Common myeloid progenitor, CD34-positive (primary cell): Measurements from ENCODE around the gene DOP1A.

Experiments
- CTCF ChIA-PET: fragments of 350-600 bp; sonication (Branson Sonifier 250); formaldehyde crosslinking; loops from one replicate; lab custom pipeline; 2021; ENCODE audit warnings: antibody characterized with exemption; lab: Charles Lee
- POLR2A ChIA-PET: fragments of 350-600 bp; sonication (Branson Sonifier 250); formaldehyde crosslinking; loops from one replicate; lab custom pipeline; 2021; ENCODE audit warnings: antibody characterized with exemption; lab: Charles Lee
- DNase-seq, 3 donors: peaks; one replicate each; pipeline versions ENCODE4 v3.0.0 to v3.0.0-alpha.2; 2013
- H3K27ac ChIP-seq, 2 experiments: 1 replicate in 1 of 2; 2 replicates in 1 of 2; pipeline ENCODE4 v1.7.0; 2013; ENCODE audit warnings: inconsistent platforms in 2 of 2, low read length in 2 of 2, mild to moderate bottlenecking in 2 of 2, low read depth in 1 of 2, moderate library complexity in 1 of 2; ENCODE audit not compliant: severe bottlenecking in 2 of 2, insufficient read depth in 1 of 2, poor library complexity in 1 of 2
- H3K27me3 ChIP-seq, 5 experiments: replicated peaks in 2 of 5; 1 replicate in 3 of 5; 2 replicates in 2 of 5; pipeline versions ENCODE4 v1.6.1 to v1.7.0; 2013; ENCODE audit warnings: low read length in 4 of 5, mild to moderate bottlenecking in 2 of 5, moderate library complexity in 2 of 5, inconsistent platforms in 1 of 5; ENCODE audit not compliant: insufficient read depth in 5 of 5, control insufficient read depth in 4 of 5
- H3K36me3 ChIP-seq, 4 experiments: 1 replicate in 2 of 4; 2 replicates in 2 of 4; pipeline versions ENCODE4 v1.6.1 to v1.7.0; 2013; ENCODE audit warnings: low read length in 3 of 4, control low read depth in 1 of 4, mild to moderate bottlenecking in 1 of 4; ENCODE audit not compliant: control insufficient read depth in 4 of 4, insufficient read depth in 4 of 4
- H3K4me1 ChIP-seq, 4 experiments: 1 replicate in 3 of 4; 2 replicates in 1 of 4; pipeline versions ENCODE4 v1.6.1 to v1.7.1; 2013; ENCODE audit warnings: low read length in 3 of 4, mild to moderate bottlenecking in 3 of 4, control low read depth in 1 of 4, inconsistent platforms in 1 of 4, moderate library complexity in 1 of 4; ENCODE audit not compliant: control insufficient read depth in 4 of 4, insufficient read depth in 4 of 4; ENCODE audit errors: control extremely low read depth in 1 of 4
- H3K4me3 ChIP-seq, 7 experiments: 1 replicate in 4 of 7; 2 replicates in 3 of 7; pipeline versions ENCODE4 v1.5.1 to v1.7.0; 2013; ENCODE audit warnings: mild to moderate bottlenecking in 7 of 7, low read length in 6 of 7, moderate library complexity in 6 of 7, inconsistent platforms in 2 of 7, low read depth in 2 of 7, control low read depth in 1 of 7; ENCODE audit not compliant: insufficient read depth in 4 of 7, control insufficient read depth in 1 of 7; ENCODE audit errors: extremely low read depth in 1 of 7
- H3K9me3 ChIP-seq, 5 experiments: 1 replicate in 4 of 5; 2 replicates in 1 of 5; pipeline versions ENCODE4 v1.6.1 to v1.7.1; 2013; ENCODE audit warnings: low read length in 4 of 5, mild to moderate bottlenecking in 2 of 5, inconsistent platforms in 1 of 5, low read depth in 1 of 5, moderate library complexity in 1 of 5; ENCODE audit not compliant: control insufficient read depth in 4 of 5, insufficient read depth in 2 of 5; ENCODE audit errors: control extremely low read depth in 1 of 5
- WGBS: methylation state at CpG from one replicate; pipeline ENCODE4 v1.1.5; 2013; ENCODE audit not compliant: insufficient coverage; 5-methylcytosine and 5-hydroxymethylcytosine counted together

Gene DOP1A

DNA sequence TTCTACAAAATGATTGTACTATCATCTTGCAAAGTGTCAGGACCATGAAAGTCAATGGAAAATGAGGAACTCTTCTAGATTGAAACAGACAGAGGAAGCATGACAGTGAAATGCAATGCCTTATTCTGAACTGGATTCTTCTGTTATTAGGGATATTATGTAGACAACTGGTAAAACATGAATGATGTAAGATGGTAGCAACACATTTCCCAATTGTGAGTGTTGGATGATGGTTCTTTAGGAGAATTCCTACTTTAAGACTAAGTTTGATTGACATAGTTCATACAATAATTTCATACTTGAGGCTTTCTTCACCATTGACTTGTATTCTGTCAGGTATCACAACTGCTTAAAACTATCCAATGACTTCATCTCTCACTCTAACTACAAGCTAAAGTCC, 6.3 kb upstream of the DOP1A start:
- no peaks in the 10 kb centered on the region for H3K27me3 ChIP-seq
- H3K4me3 ChIP-seq = no peak overlapping the region
- H3K36me3 ChIP-seq = peaks cover 0 to 21% (median 3%) of the 10 kb centered on the region in 4 experiments
- no peak for DNase-seq
- H3K9me3 ChIP-seq = no peaks in the 10 kb centered on the region
- POLR2A ChIA-PET = no interaction called here
- no peak overlapping the region for H3K27ac ChIP-seq
- peaks cover 8 to 17% (median 13%) of the 10 kb centered on the region in 4 experiments for H3K4me1 ChIP-seq
- CTCF ChIA-PET = no interaction called here

DNA sequence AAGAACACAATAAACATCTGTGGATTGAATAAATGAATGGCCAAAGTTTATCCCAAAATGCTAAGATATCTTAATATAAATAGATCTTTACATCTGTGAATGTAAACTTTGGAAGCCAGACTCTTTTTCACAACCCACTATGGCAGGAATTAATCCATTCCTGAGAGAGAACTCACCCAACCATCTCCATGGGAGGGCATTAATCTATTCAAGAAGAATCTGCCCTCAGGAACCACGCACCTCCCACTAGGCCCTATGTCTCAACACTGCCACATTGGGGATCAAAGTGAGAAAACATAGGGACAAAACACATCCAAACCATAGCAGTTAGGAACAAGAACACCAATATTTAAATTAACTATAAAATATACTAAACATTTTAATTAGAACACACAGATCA, 5.2 kb upstream of the DOP1A start:
- WGBS = 100% methylated on average over 1 of the region's 1 CpG
- no peak for DNase-seq
- Histone ChIP-seq H3K36me3 (peaks cover 0 to 15% (median 1%) of the 10 kb centered on the region in 4 experiments), H3K4me1 (peaks cover 10 to 18% (median 13%) of the 10 kb centered on the region in 4 experiments), H3K9me3 (no peaks in the 10 kb centered on the region), H3K27ac (no peak overlapping the region), H3K27me3 (no peaks in the 10 kb centered on the region), H3K4me3 (no peak overlapping the region)
- CTCF ChIA-PET = interaction anchor here (6.8 kb wide), 1 partner anchor 7 kb away, joined by 73 read pairs; no protein-coding TSS in a partner anchor
- POLR2A ChIA-PET = no interaction called here

DNA sequence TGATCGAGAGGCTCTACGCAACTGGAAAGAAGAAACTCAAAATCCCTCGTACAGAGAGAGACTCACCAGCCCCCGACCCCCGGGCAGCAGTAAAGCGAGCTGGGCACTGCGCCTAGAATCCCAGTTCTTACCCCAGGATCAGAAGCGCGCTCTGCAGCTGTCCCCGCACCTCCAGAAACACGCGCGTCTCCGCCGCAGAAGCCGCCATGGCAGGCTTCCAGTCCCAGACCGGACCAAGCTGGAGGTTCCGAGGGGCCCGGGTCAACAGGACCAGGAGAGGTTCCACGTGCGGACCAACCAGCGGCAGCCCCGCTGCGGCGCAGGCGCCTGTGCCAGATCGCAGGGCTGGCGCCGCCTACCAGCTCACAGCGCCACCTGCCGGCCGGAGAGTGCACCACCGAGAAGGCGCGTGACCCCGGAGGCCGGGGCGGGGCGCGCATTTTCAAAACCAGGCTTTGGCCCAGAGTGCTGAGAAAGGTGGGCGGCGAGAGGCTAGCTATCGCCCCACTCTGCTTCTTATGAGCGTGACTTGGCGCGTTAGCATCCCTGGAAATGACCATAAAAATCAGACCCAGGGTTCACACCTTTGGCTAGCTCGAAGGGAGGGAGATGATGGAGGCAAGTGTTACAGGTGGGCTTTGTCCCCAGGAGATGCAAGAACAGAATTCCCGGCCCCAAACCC, 1.8 kb upstream of the DOP1A start, which contains the start of gene UBE3D:
TSS of gene UBE3D (minus strand) at position 331 of the 682 bp plus-strand sequence. CDS start at position 208, 123 bp downstream.
- no peaks in the 10 kb centered on the region for H3K9me3 ChIP-seq
- POLR2A ChIA-PET = no interaction called here
- no peaks in the 10 kb centered on the region for H3K27me3 ChIP-seq
- peaks cover 13 to 33% (median 28%) of the 10 kb centered on the region in 4 experiments for H3K4me1 ChIP-seq
- peak; percentile 82 to 88 (median 88) for DNase-seq
- H3K27ac ChIP-seq = peak within 1 kb of the TSS in 1 of 2 experiments; percentile 76
- CTCF ChIA-PET = interaction anchor here (0.6 to 7.4 kb wide), 39 partner anchors 9 to 912 kb away, joined by 3 to 86 read pairs (median 4); partner anchors contain the start of genes PGM3 and RWDD2A
- H3K36me3 ChIP-seq = peaks cover 0 to 2% (median 0%) of the 10 kb centered on the region in 4 experiments
- H3K4me3 ChIP-seq = peak within 1 kb of the TSS; percentile 73 to 97 (median 86)
- WGBS = 3% methylated on average over 39 of the region's 48 CpGs

DNA sequence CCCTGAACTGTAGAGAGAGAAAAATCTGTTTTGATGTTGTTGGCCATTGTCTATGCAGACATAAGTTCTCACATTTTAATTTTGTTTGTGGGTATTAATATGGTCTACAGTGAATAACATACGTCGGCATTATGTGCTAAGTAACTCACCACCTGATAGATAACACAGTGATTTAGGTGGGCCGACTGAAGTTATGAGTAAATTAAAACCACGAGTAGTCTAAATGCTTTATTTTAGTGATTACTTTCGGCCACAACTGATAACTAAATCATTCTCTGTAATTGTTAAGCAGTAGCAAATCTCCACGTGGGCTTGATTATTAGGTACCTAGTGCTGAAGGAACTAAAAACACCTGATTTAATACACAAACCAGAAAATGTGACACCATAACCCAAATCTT, 1.1 kb downstream of the DOP1A start:
- Histone ChIP-seq H3K9me3 (no peaks in the 10 kb centered on the region), H3K27me3 (no peaks in the 10 kb centered on the region), H3K27ac (peak overlapping the region; percentile 66 to 89), H3K36me3 (no peaks in the 10 kb centered on the region), H3K4me3 (peak overlapping the region in 6 of 7 experiments; percentile 76 to 94 (median 88)), H3K4me1 (peaks cover 13 to 39% (median 32%) of the 10 kb centered on the region in 4 experiments)
- no CpG with 5 or more reads among the region's 6 CpGs for WGBS
- ChIA-PET POLR2A (interaction anchor here (0.6 kb wide), 1 partner anchor 35 kb away, joined by 3 read pairs; no protein-coding TSS in a partner anchor), CTCF (interaction anchor here (1.6 to 7.4 kb wide), 7 partner anchors 10 to 446 kb away, joined by 3 to 86 read pairs (median 7); no protein-coding TSS in a partner anchor)
- DNase-seq = peak in 1 of 3 donors; percentile 16

DNA sequence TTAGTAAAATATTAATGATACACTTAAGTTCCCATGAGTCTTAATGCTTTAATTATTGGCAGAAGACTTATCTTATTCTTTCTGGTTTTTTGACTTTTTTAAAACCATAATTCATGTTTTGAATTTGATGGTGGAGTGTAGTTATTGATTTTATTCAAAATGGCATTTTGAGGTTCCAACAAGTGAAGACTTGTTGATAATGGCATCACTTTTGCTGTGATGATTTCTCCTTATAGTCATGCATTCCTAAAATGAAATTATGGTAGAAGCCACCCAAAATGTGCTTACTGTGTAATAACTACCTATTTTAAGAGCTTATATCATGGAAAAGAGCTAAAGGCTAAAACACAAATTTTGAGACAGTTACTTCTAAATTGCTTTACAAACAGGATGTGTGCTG, 2.2 kb downstream of the DOP1A start:
- Histone ChIP-seq H3K36me3 (no peaks in the 10 kb centered on the region), H3K4me1 (peaks cover 13 to 37% (median 28%) of the 10 kb centered on the region in 4 experiments), H3K27ac (no peak overlapping the region), H3K9me3 (no peaks in the 10 kb centered on the region), H3K4me3 (no peak overlapping the region), H3K27me3 (no peaks in the 10 kb centered on the region)
- ChIA-PET CTCF (interaction anchor here (0.6 to 7.4 kb wide), 3 partner anchors 13 to 152 kb away, joined by 3 to 86 read pairs (median 5); no protein-coding TSS in a partner anchor), POLR2A (no interaction called here)
- DNase-seq = no peak

DNA sequence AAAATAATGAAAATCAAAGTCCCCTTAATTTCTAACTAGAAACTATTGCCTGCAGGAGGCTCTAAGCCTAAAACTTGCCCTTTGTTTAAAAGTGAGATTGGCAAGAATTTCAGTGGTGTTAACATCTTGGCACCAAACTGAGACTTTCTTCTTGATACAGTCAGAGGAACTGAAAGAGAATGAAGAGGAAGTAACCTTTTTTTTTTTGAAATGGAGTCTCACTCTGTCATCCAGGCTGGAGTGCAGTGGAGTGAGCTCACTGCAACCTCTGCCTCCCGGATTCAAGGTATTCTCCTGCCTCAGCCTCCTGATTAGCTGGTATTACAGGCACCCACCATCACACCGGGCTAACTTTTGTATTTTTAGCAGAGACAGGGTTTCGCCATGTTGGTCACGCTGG, 3.6 kb downstream of the DOP1A start:
- Histone ChIP-seq H3K4me1 (peaks cover 6 to 28% (median 18%) of the 10 kb centered on the region in 4 experiments), H3K9me3 (no peaks in the 10 kb centered on the region), H3K27ac (no peak overlapping the region), H3K27me3 (no peaks in the 10 kb centered on the region), H3K4me3 (peak overlapping the region in 3 of 7 experiments; percentile 23 to 57 (median 25)), H3K36me3 (peaks cover 0 to 4% (median 0%) of the 10 kb centered on the region in 4 experiments)
- ChIA-PET CTCF (interaction anchor here (7.4 kb wide), 1 partner anchor 146 kb away, joined by 86 read pairs; no protein-coding TSS in a partner anchor), POLR2A (no interaction called here)
- peak; percentile 31 to 69 (median 56) for DNase-seq
- WGBS = 77% methylated on average over 4 of the region's 4 CpGs

DNA sequence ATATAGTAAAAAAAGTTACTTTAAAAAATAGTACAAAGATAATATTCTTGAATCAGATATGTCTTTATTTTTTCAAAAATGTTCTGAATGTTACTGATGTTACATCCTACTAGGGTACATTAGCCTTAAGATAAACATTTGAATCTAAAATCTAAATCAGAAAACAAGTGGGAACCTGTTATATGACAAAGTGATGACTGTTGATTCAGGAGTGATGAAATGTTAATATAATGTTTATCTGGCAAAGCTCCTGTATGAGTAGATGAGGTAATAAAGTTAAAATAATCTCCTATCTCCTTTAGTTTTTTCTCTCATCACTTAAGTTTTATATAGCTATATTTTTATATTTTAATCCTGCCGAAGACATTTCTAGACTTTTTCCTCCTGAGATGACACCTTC, 4.2 kb downstream of the DOP1A start:
- no CpG with 5 or more reads among the region's 1 CpG for WGBS
- H3K4me3 ChIP-seq = no peak overlapping the region
- peaks cover 3 to 25% (median 17%) of the 10 kb centered on the region in 4 experiments for H3K4me1 ChIP-seq
- H3K9me3 ChIP-seq = no peaks in the 10 kb centered on the region
- no peak overlapping the region for H3K27ac ChIP-seq
- H3K27me3 ChIP-seq = no peaks in the 10 kb centered on the region
- DNase-seq = no peak
- ChIA-PET POLR2A (no interaction called here), CTCF (interaction anchor here (1.3 kb wide), 1 partner anchor 27 kb away, joined by 3 read pairs; no protein-coding TSS in a partner anchor)
- peaks cover 0 to 4% (median 0%) of the 10 kb centered on the region in 4 experiments for H3K36me3 ChIP-seq
